GM21825 (cell line): ENCODE measurements around the gene SYP.
"Not testable (repeated sequence)": the region's sequence is repeated elsewhere in the genome, so short reads cannot be mapped to it uniquely, and the experiment has no call there.

Source experiments
- ATAC-seq: cut with Tn5 transposase; IDR thresholded peaks from one replicate; pipeline ENCODE4 v1.9.1; 2021; ENCODE audit warnings: mild to moderate bottlenecking, moderate library complexity; ENCODE audit not compliant: unreplicated experiment

The SYP gene

DNA sequence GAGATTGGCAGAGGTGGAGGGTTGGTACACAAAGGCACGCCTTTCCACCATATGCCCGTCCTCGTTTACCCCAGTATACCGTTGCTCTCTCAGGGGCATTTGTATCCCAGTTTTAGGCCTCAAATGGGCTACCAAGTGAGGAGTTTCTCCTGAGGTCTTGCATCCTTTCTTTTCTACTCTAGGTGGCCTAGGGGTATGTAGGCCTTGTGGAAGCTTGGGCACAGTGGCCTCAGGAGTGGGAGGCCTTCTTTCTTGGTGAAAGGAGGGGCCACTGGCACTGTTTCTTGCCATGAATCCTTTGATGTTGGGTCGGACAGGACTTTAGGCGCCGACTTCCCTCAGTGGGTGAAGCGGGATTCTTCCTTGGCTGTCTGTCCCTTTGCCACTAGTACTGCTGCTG is 52.7 kb downstream of the SYP start:
- ATAC-seq: no peak

DNA sequence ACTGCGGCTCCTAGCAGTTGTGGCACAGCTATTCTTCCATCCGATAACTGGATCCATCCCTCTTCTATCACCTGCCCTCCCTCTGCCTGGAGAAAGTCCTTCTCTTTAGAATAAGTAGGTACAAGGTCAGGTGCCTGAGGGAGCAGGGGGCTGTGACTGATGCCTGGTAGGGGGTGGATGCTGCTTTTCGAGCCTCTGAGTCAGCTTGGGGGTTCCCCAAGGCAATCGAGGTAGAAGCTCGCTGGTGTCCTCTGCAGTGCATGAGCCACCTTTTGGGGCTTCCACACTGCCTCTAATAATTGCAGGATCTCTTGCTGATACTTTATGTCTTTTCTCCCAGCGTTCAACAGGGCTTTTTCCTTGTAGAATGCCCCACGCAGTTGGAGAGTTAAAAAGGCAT is 56.8 kb downstream of the SYP start:
- ATAC-seq: not testable (repeated sequence)

DNA sequence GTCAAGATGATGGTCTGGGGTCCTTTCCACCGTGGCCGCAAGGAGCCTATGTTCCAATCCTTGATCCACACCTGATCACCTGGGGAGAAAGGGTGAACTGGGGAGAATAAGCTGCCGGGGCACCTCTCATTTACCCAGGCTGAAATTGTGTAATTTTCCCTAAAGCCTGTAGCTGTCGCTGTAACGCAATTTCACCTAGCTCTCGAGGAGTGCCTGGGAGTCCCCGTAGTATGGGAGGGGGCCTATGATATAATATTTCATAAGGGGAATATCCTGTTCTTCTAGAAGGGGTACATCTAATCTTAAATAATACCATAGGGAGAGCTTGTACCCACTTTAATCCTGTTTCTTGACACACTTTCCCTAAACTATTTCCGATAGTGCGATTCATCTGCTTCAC is 57.7 kb downstream of the SYP start:
- ATAC-seq: not testable (repeated sequence)

DNA sequence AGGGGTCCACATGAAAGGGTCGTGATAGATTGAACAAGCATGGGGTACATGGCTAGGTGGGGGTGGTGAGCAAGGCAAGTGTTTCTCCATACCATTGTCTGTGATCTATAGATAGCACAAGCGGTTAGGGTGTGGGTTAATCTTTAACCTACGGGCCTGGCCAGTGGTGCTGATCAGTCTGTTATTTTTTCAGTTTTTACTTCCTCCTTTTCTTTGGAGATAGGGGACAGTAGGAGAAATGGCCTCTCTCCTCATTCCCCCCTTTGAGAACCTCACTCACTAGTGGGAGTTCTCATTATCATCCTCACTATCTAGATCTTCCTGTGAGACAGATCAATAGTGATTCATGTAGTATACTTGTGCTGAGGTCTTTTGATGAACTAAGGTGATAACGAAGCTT is 60.3 kb downstream of the SYP start:
- no peak for ATAC-seq
